NCI-H2107 treated with DMSO at 0.1 percent for 48 hours (cell line): ENCODE results near the gene SYT13.

Experiments used
- DNase-seq: peaks from one replicate; lab custom pipeline; 2025; ENCODE audit not compliant: unreplicated experiment; lab: John Stamatoyannopoulos, UW

Gene SYT13

GRCh38 chr11:45313171-45313865 is 27.2 kb upstream of the SYT13 start:
- no peak for DNase-seq

- DNase-seq: no peak
Measured at GRCh38 chr11:45305874-45306623, 19.9 kb upstream of the SYT13 start.

GRCh38 chr11:45304992-45305335 is 18.8 kb upstream of the SYT13 start:
- no peak for DNase-seq

GRCh38 chr11:45304111-45304991 is 18.2 kb upstream of the SYT13 start:
- no peak for DNase-seq

GRCh38 chr11:45303316-45303715 is 17.2 kb upstream of the SYT13 start:
- DNase-seq: no peak

DNA sequence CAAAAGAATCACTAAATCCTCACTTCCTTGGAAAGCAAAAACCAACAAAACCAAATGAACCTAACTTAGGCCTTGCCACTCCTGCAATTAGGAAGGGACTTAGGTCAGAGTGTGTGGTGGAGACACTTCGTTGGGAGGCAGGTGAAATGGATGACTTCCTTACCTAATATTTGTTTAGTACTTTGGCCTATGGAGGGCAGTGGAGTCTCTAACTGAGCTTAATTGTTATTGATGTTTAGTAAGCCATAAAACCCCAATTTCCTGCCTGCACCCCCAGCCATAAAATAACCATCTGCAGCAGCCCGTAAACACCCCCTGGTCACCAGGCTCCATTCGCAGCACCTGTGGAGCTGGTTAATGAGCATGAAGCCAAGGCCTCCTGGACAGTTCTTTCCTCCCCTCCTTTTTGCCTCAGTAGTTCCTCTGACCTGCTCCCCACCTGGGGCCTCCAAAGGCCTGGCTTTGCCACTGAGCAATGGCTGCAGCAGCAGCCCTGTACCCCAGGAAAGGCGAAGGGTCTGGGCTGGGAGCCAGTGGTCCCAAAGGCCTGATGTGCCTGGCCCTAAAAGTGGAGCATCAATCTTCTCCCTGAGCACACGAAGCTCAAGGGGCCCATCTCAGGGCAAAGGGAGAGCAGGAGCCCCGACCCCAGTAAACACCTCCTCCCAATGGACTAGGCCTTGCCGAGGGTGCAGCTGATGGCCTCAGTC is 15.6 kb upstream of the SYT13 start:
- DNase-seq: no peak

- DNase-seq: no peak
Measured at GRCh38 chr11:45300715-45301114, 14.6 kb upstream of the SYT13 start.

DNA sequence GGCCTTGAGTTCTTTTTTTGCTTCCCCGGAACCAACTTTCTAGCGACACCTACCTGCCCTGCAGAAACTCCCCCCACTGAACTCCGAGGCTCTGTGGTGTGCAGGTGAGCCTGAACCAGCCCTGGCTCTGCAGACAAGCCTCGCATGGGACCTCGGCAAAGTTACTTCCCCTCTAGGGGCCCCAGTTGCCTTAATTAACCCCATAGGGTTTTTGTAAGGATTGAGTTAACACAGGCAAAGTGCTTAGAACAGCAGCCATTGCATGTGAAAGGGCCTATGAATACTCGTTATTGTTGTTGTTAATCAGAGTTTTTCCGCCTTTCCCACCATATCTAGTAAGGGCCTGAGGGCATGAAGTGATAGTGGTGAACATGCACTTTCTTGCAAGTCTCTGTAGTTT is 12.6 kb upstream of the SYT13 start:
- DNase-seq: no peak

- DNase-seq: no peak
Measured at GRCh38 chr11:45296075-45296474, 9.9 kb upstream of the SYT13 start.

DNA sequence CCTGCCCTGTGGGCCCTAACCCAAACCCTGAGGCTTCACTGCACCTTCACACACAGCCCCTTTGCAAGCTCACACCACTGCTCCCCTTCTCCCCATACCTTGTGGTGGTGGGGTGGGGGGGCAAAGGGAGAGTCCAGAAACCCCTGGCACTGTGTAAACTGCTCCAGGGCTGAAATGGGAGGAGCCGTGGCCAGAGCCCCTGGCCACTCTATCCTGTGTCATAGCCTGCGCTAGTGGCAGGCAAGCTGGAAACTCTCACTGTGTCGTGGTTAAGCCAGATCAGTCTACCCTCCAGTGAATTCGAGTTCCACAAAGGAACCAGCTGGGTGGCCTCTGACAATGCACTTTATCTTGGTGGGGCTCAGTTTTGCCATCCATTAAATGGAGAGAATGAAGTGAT is 8.4 kb upstream of the SYT13 start:
- DNase-seq: no peak

DNA sequence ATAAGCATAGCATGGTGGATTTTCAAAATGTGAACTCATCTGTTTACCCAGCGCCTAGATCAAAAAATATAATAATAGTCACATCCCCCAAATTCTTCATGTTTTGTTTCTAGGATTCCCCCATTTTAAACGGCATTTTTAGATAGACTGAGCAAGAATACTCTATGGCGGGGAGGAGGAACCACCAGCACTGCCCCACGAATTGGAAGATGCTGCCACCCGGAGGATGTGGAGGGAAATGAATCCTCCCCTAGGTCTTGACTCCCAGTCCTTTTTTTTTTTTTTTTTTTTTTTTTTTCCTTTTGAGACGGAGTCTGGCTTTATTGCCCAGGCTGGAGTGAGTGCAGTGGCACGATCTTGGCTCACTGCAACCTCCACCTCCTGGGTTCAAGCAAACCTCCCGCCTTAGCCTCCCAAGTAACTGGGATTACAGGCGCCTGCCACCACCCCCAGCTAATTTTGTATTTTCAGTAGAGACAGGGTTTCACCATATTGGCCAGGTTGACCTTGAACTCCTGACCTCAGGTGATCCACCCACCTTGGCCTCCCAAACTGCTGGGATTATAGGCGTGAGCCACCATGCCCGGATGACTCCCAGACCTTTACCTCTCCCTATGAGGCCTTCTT is 7.5 kb upstream of the SYT13 start:
- peak; percentile 68 for DNase-seq

- no peak for DNase-seq
Measured at GRCh38 chr11:45290586-45290985, 4.4 kb upstream of the SYT13 start.

DNA sequence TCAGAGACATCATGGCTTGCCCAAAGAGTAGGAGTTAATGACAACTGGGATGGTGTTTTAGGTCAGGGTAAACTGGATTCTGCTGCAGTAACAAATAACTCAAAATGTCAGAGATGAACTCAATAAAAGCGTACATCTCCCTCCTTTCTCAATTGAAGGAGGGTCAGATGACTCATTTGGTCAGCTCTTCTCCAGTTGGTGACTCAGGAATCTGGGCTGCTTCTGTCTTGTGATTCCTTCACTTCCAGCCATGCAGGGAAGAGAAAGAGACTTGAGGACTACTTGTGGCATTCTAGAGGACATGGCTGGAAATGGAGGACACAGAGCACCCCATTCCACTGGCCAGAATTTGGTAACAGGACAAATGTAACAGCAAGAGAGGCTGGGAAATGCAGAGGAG is 3.2 kb upstream of the SYT13 start:
- no peak for DNase-seq

GRCh38 chr11:45288339-45288738 is 2.2 kb upstream of the SYT13 start:
- no peak for DNase-seq

- no peak for DNase-seq
Measured at GRCh38 chr11:45287316-45287903, 1.3 kb upstream of the SYT13 start.

GRCh38 chr11:45285250-45285828 is 802 bp downstream of the SYT13 start:
- no peak for DNase-seq

DNA sequence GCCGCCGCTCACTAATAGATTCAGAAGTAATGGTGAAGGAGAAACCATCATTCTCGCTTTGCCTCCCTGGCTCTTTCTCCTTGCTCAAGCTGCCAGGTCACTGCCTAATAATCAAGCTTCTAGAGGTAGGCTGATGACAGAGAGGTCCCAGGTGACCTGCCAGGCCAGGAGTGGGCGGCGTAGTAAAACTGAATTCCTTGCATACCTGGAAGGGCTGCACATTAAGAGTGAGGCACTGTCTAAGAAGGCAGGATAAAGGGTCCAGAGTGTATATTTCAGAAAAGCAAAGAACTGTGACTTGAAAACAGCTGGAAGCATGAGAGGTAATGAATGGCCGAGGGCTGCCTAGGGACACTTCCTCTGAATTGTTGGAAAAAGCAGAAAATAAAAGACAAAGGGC is 4.1 kb downstream of the SYT13 start:
- DNase-seq: no peak

DNA sequence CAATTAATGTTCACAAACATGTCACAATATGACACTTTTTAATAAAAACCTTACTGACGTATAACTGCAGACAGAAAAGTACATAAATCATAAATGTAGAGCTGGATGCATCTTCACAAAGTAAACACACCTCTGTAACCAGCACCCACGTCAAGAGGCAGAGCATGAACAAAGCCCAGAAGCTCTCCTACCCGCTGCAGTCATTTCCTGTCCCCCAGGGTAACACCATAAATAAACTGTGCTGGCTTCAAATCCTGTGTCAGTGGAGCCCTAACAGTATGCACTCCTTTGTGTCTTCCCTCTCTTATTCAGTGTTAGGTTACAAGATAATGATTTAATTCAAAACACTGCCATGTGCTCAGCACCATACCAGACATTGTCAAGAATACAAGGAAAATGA is 5.7 kb downstream of the SYT13 start:
- peak; percentile 30 for DNase-seq

DNA sequence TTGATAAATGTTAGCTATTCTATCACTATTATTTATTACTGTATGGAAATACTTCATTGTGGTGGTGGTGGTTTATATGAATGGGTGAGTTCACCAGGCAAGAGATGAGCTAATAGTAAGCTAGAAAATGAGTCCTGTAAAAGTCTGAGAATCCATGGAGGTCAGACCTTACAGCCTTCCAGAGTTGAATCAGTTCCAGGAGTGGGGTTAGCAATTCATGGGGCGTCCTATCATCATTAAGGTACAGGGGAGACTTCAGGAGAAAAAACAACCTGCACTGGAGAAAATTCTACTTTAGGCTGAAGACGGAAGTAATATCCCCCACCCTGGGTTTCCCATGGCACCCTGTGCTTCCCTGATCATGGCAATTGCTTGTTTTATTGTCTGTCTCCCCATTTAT is 6.5 kb downstream of the SYT13 start:
- DNase-seq: no peak

- no peak for DNase-seq
Measured at GRCh38 chr11:45278714-45279113, 7.4 kb downstream of the SYT13 start.
